DMS53 (cell line): ENCODE measurements around the gene LEP.
A peak's percentile ranks its signal among the peaks of the same experiment; 100 is the strongest.
"Not testable (repeated sequence)": the region's sequence is repeated elsewhere in the genome, so short reads cannot be mapped to it uniquely, and the experiment has no call there.

Experiments
- DNase-seq: peaks from one replicate; lab custom pipeline; 2025; lab: John Stamatoyannopoulos, UW

The LEP gene

GRCh38 chr7:128271942-128272481 lies 30.9 kb downstream of the LEP start:
- peak; percentile 43 for DNase-seq

DNA sequence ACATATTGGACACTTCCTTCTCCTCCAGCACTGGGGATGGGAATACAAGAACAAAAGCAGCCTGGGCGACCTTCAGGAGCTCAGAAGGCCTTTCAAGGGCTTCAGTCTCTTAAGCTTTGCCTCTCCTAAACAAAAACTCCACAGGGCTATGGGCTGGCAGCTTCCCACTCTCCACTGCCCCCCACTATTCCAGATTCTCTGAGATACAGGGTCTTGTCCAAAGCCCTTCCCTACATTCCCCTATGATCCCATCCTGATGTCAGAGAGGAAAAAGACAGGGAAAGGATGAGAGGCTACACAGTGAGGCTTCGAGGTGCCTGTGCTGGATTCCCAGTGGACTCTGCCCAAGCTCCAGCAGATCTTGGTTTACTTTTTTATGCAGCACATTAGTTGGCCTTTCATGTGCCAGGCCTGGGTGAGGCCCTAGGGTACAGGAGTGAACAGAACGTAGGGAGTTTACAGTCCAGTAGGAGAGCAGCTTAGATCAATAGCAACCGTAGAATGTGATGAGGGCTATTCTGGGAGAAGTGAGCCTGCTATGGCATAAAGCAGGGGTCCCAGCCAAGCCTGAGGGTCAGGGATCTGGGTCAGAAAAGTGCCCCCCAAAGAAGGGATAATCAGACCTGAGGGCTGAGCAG lies 33.3 kb downstream of the LEP start:
- DNase-seq, result no peak

DNA sequence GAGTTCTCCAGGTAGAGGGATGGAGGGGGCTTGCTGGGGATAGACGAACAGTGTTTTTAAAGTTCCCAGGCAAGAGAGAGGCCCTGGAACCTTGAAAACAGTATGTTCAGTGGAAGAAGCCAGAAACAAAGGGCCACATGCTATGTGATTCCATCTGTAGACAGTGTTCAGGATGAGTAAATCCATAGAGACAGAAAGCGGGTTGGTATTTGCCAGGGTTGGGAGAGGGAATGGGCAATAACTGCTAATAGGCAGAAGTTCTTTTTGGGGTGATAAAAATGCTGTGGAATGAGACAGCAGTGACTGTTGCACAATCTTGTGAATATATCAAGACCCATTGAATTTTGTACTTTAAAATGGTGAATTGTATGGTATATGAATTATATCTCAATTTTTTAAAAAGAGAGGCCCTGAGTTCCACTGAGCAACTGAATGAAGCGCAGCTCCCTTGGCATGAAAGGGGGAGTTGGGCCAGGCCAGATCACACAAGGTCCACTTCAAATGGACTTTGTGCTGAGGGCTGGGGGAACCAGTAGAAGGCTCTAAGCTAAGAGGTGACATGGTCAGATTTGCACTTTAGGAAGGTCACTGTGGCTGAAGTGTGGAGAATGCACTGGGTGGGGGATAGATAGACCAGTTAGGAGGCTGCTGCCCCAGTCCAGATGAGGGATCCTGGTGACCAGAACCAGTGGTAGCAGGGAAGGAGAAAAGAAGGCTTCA lies 34.0 kb downstream of the LEP start:
- no peak for DNase-seq

DNA sequence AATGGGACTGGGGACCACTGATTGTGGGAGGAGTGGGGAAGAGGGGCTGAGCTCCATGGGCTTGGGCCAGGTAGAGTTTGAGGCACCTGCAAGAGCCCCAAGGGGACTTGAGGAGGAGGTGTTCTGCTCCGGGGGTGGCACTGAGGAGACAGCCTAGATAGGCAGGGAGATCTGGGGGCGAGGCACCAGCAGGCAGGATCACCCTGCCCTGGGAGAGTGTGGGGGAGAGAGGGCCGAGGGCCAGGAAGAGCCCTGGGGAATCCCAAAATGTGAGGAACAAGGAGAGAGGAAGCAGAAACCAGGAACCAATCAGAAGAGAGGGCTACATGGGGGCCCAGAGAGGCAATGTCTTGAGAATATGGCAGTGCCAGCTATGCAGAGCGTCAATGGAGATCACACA lies 34.6 kb downstream of the LEP start:
- DNase-seq, result no peak

DNA sequence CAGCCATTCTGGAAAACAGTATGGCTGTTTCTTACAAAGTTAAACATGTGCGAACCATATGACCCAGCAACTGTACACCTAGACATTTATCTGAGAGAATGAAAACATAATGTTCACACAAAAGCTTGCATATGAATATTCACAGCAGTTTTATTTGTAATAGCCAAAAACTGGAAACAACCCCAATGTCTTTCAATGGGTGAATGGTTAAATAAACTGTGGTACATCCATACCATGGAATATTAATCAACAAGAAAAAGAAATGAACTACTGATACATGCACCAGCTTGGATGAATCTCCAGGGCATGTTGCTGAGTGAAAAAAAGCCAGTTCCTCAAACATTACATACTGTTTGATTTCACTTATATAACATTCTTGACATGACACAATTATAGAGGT lies 37.3 kb downstream of the LEP start:
- DNase-seq, result no peak

- DNase-seq, result no peak
These were observed 38.1 kb downstream of the LEP start for GRCh38 chr7:128279124-128279713.

DNA sequence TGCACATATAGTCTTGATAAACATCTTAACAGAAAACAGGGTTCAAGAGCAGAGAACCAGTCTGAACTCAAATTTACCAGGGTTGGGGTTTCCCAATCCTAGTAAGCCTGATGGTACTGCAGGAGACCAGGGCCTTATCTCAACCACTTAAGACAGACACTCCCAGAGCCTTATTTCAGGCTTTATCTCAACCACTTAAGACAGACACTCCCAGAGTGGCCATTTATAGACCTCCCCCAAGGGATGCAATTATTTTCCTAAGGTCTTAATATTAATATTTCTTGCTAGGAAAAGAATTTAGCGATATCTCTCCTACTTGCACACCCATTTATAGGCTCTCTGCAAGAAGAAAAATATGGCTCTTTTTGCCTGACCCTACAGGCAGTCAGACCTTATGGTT lies 39.4 kb downstream of the LEP start:
- peak; percentile 41 for DNase-seq

GRCh38 chr7:128281605-128282380 lies 40.7 kb downstream of the LEP start:
- peak; percentile 35 for DNase-seq

DNA sequence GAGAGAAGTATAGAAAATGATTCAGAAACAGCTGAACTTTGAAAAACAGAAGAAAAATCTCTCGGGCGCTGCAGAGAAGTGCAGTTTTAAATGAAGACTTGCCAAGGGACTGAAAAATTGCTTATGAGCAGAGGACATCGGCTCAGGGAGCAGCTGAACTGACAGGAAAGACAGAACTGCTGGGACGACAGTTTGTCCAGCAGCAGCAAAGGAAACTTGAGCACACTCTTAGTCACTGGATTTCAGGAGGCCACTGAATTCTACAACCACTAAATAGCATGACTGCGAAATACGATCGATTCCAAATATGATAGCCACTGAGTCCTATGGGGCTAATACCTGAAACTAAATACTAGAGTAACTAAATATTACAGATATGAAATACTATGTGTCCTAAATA lies 43.0 kb downstream of the LEP start:
- no peak for DNase-seq

DNA sequence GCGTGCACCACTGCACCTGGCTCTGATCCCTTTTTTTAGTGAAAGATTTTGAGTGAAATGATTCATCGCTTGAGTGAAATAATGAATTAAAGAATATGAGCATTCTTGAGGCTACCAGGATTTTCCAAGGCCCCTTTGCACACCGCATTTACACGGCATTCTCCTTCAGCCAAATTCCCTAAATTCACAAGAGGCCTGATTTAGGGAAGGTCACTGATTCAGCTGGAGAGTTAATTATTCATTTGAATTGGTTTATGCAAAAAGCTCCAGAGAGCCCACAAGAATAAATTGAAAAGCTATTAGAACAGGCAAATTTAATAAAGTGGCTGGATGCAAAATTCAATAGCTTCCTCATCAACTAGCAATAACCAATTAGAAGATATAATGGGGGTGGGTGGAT lies 46.5 kb downstream of the LEP start:
- no peak for DNase-seq

DNA sequence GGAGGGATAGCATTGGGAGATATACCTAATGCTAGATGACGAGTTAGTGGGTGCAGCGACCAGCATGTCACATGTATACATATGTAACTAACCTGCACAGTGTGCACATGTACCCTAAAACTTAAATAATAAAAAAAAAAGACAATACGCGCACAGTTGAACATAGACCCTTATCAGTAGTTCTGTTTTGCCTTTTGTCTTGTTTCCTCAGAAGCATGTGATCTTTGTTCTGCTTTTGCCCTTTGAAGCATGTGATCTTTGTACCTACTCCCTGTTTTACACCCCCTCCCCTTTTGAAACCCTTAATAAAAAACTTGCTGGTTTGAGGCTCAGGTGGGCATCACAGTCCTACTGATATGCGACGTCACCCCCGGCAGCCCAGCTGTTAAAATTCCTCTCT lies 56.9 kb downstream of the LEP start:
- not testable (repeated sequence) for DNase-seq

DNA sequence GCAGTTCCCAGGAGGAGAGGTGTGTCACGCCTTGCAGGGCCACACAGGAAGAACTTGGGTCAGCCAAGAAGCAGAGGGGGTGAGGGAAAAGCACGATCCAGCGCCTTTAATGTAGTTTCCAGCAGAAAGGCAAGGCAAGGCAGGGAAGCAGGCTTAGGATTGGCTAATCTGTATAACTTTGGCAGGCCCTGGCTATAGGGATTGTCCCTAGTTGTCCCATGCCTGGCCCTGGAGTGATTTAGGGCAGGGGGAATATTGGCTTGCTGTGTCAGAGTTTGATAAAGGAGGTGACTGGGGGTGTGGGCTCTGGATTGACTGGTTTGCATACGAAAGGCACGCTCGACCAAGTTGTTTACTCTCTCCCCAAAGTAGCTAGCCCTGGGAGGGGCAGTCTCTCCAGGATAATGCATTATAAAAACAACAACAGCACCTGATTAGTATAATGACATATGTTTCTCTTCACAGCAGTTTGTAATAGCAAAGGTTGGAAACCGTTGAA lies 58.1 kb downstream of the LEP start:
- no peak for DNase-seq

DNA sequence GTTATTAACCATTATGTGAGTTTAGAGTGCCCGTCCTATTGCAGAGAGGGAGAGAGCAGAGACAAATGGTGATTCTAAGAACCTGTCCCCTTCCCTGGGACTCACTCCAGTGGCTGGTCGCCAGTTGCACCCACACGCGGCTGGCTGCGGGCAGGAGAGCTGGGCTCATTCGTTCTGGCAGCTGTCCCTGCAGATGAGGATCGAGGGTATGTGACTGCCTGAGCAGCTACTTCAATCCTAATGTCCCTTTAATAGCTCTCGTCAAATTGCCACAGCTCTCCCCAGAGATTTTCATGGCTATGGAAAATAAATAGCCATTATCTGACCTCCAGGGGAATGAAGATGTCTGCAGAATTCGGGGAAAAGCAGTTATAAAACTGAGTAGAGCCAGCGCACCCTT lies 61.1 kb downstream of the LEP start:
- no peak for DNase-seq

DNA sequence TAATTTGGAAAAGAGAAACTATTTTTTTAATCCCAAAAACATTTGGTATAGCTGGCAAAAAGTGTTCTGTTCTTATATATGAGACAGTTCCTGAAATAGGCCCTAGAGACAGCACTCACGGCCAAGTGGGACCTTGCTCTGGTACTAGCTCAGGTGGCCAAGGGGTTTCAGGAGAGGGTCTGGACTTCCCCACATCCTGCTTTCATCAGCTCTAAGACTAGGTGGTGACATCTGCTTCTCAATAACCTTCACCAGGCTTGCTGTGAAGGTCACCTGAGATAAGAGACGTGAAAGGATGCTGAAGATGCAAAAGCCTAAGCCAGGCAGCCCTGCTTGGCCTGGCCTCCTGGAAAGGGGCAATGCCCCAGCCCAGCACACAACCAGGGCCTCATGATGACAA lies 62.1 kb downstream of the LEP start:
- DNase-seq, result no peak

DNA sequence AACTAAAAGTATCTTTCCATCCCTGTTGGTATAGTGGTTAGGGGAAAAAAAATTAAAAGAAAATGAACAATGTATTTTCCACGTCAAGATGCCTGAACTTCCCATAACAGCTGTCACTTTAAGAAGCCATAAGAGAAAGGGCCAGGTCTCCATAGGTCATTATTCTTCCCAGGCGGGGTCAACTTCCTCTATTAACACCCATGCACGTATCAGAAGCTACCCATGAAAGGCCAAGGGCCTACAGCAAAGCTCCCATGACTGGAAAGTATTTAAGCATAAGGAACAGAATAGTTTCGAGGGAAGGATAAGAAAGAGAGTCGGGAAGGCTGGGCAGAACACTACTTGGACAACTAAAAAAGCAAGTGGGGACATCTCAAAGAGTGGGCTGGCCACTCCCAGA lies 62.6 kb downstream of the LEP start:
- no peak for DNase-seq

DNA sequence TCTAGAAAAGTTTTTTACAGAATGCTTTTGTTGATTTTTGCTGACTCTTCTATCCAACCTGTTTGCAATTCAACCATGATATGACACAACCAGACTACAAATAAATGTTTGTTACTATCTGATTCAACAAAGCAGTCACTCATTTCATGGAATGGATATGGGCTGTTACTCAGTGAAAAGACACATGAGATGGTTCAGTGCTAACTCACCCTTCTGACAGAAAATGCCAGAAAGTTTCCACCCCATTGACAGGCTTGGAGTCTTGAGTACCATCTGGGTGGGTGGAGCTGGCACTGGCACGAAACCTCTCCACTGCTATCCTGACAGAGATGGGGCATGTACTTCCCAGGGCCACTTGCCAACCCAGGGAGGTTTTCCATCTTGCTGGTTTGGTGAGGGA lies 63.1 kb downstream of the LEP start:
- DNase-seq, result no peak

DNA sequence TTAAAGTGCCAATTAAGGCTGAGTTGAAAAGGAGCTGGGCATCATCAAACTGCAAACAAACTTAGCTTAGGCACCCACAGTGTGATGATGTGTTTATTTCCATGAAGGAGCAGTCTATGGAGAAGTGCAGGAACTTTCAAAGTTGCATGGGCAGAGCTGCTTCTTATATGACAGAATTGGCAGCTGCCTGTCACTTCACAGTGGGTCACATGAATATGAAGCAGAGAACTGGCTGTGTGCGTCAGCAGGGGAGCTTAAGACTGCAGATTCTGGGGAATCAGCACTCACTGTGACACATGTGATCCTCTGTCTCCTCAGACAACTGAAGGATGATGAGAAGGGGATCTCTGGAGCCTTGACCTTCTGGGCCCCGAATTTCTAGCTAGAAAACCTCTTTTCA lies 66.0 kb downstream of the LEP start:
- no peak for DNase-seq
